IPS-18c (cell line): ENCODE results near the gene TNFAIP3.

ENCODE experiments used
- H3K4me3 ChIP-seq: 2 replicates; pipeline ENCODE4 v1.7.0; 2013; ENCODE audit warnings: low read depth, mild to moderate bottlenecking, low read length, moderate library complexity; ENCODE audit not compliant: insufficient read depth
- H3K9me3 ChIP-seq: one replicate; pipeline ENCODE4 v1.6.1; 2013; ENCODE audit warnings: mild to moderate bottlenecking, low read length, moderate library complexity; ENCODE audit not compliant: control insufficient read depth, insufficient read depth

TNFAIP3 gene

DNA sequence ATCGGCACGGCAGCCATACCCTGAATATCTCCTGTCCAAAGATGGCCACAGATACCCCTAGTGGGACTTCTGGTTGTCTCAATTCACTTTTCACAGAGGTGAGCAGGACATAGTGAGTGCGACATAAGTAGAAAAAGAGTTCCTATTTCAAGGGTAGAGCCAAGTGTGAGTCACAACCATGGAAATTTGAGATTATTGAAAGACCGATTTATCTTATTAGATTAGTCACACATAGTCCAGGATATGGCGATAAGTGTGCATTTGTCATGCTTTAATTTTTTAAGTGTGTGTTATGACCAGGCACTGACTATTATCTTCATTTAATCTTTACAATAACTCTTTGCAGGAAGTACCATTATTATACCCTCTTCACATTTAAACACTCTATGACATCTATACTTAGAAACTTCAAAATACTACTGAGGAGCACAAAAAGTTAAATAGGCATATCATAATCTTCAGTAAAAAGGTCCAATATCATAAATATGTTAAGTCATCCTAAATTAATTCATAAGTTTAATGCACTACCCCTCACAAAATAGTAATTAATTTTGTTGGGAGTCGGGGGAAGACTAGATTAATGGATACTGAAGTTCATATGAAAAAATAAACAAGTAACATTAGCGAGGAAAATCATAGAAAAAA, 13.4 kb upstream of the TNFAIP3 start:
- Histone ChIP-seq H3K4me3 (no peak overlapping the region), H3K9me3 (no peaks in the 10 kb centered on the region)

DNA sequence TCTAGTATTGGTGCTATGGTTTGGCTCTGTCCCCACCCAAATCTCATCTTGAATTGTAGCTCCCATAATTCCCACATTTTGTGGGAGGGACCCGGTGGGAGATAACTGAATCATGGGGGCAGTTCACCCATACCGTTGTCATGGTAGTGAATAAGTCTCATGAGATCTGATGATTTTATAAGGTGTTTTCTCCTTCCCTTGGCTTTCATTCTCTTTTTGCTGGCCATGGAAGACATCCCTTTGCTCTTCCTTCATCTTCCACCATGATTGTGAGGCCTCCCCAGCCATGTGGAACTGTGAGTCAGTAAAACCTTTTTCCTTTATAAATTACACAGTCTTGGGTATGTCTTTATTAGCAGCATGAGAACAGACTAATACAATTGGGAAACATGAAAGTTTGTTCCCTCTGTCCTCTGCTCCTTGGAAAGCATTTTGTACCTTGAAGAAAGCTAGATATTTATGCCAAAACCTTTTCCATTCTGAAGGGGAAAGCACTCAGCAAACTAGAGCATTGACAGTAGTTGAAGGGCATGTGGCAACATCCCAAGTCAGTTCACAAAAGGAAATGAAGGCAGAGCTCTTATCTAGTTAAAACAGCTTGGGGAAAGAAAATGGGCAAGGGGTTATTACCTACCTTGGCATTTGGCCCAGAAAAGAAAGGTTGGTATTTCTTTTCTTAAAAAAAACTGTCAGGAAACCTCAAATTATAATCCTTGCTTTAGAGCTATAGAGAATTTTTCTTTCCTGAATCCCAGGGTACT, 10.7 kb upstream of the TNFAIP3 start:
- Histone ChIP-seq H3K4me3 (no peak overlapping the region), H3K9me3 (no peaks in the 10 kb centered on the region)

DNA sequence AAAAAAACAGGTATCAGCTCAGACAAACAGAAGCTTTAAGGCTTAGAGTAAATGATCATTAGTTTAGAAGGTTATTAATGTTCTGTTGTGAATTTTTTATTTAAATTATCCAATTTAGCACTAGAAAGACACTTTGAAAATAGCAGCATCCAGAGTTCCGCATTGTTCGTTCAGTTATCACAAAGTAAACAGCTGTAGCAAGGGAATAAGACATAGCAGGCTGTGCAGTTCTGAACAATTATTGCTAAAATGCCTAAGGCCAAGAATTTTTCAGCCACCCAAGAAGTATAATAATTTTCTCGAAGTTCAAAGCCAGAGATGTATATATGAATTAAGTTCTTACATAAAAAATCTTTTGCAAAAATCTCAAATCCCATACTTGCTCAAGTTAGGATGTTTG, 8.0 kb upstream of the TNFAIP3 start:
- no peaks in the 10 kb centered on the region for H3K9me3 ChIP-seq

DNA sequence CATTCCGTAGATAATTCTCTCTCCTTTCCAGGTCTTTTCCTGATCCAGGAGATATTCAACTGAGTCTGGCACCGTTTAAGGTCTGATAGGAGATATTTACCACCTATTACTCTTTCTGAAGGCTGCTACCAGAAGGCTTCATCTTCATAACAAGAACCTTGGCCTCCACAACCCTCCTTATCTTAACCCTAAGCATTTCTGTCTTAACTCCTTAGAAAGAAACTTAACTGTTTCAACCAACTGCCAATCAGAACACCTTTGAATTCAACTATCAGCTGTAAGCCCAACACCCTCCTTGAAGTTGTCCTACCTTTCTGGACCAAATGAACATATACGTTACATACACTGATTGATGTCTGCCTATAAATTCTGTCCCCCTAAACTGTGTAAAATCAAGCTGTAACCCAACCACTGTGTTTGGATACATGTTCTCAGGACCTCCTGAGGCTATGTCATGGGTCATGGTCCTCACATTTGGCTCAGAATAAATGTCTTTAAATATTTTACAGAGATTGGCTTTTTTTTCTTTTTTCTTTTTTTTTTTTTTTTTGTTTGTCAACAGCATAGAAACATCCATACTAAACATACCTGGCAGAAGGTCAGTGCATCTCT, 6.6 kb upstream of the TNFAIP3 start:
- Histone ChIP-seq H3K9me3 (no peaks in the 10 kb centered on the region), H3K4me3 (no peak overlapping the region)

More for the DNA sequence above, 8.0 kb upstream of the TNFAIP3 start:
- H3K4me3 ChIP-seq, result no peak overlapping the region

DNA sequence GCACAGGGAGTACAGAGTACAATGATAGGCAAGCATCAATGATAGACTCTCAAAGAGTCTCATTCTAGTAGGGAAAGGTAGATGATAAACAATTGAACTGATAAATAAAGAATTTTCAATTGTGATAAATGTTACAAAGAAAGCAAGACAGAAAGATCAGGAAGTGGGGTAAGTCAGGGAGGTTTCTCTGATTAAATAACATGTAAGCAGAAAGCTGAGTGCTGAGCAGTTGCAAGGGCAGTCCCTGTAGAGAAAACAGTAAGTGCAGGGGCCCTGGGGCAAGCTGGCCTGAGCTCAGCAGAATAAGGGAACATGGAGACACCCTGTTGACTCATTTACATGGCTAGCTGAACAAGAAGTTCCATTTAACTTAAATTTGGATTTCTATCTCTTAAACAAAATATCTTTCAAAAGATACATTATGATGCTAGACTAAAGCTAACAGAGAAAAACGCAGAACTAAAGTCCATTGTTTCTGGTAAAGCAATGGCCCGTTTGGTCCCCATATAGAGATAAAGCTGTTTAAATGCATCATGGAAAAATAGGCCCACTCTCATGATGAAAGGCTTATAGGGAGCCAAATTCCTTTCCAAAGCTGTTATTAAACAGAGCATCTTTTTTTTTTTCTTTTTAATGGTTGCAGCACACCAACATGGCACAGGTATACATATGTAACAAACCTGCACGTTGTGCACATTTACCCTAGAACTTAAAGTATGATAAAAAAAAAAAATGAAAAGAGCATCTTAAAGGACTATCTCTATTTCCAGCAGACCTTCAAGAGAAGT, 5.3 kb upstream of the TNFAIP3 start:
- no peaks in the 10 kb centered on the region for H3K9me3 ChIP-seq

DNA sequence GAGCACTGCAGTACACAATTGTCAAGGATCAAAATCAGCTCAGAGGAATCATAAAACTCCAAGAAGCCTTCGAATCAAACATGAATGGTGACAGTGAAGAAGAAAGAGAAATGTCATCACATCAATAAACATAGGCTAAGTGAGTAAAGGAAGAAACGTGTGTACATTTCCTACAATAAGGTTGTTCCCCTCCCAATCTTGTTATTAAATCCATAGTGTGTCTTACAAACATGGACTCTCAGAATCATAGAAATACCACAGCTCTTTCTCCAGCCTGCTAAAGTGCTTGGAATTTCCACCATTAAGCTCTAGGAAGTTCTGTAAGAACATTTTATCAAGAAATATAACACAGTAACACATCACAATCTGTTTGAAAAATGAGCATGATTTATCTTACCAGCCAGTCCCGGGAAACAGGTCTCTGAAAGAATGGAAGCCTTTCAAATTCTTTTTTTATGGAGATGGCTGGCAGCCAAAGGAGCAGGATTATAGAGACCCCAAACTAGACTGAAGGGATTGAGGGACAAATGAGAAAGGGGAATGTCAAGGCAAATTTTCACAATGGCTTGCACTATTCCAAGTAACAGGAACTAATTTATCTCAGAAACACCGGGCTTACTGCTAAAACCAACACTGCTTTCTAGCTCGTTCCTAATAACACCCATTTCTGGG, 4.5 kb upstream of the TNFAIP3 start:
- H3K4me3 ChIP-seq, result no peak overlapping the region
- H3K9me3 ChIP-seq, result no peaks in the 10 kb centered on the region

More for the DNA sequence above, 5.3 kb upstream of the TNFAIP3 start:
- H3K4me3 ChIP-seq, result no peak overlapping the region

DNA sequence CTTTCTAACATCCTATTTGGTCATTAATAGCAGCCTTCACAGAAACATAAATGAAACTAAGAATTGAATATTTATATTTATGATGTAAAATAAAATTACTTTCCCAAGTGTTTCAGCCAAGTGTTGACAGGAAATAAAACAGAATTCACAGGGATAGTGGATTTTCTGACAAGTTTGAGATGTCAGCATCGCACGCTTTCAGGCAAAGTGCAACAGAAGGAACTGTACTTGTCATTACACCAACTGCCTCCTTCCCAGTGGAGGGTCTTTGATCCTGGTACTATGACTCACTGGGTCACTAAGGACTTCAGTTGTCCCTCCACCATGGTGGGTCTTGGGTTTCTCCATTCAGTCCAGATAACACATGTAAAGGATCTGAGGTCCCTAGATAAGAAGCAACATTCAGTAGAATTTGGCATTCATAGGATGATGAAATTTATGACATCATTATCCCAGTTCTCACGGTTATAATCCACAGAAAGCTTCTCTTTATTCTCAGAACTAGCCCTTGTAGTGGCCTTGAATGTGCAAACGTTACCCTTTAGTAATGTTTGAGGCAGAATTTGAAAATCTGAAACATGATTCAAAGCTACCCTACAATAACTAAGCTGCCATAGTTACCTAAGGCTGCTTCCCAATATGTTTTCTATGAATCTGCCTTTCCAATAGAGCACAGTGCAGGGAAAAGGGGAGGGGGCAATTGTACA, 3.8 kb upstream of the TNFAIP3 start:
- H3K4me3 ChIP-seq, result no peak overlapping the region
- H3K9me3 ChIP-seq, result no peaks in the 10 kb centered on the region

DNA sequence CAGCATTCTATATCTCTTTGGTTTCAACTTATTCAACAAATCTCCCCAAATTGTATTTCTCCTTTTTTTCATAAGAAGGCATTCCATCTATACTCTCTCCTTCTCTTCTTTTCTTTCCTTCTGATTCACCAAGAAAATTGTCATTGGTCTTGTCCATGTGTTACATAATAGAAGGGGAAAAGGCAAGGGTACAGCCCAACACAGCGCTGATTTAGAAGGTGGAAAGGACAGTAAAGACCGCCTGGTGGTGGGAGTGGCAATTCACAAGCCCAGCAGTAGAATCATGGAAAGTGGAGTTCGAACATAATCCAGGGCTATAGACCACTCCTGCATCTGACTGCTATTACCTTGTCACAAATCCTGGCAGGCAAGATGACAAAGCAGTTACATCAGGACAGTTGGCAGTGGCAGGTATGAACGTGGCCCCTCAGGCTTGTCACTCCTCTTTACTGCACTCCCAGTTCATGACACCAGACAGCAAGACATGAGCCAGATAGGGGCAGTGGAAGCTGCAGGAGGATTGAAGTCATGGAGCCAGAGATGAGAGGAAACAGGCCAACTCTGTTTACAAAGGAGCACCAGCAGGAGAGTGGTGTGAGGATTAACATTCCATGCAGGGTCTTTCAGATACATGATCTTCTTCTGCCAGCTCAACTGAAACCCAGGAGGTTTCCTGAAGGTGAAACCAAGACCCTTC, 2.1 kb upstream of the TNFAIP3 start:
- Histone ChIP-seq H3K4me3 (no peak overlapping the region), H3K9me3 (no peaks in the 10 kb centered on the region)

DNA sequence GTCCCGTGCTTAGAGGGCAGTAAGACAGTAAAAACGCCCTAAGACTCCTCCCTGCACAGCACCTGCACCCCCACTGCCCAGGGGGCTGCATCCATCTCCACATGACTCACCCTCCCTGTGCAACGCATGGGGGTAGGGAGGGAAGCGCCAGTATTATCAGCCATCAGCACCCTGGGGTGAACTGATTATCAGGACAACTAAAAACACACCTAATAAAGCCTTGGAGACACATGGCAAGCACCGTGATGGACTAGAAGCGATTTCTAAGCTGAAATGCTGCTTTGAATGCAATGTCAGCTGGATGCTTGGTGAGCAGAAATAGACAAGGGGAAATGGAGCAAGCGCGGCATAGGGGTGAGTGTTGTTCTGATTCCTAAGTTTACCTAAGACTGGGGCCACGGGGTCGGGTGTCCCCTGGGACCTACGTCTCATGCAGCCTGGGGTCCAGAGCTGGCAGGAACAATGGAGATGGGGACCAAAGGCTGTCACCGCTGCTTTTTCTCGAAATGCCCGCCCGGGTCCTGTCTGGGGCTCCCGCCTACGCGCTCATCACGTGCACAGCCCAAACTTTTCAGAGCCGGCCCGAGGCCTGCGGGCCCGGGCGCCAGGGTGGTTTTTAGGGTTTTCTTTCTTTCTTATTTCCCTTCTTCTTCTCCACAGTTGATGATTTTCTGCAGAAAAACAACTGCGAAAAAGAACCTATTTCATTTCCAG, 702 bp upstream of the TNFAIP3 start:
- Histone ChIP-seq H3K9me3 (no peaks in the 10 kb centered on the region), H3K4me3 (peak overlapping the region; percentile 51)

DNA sequence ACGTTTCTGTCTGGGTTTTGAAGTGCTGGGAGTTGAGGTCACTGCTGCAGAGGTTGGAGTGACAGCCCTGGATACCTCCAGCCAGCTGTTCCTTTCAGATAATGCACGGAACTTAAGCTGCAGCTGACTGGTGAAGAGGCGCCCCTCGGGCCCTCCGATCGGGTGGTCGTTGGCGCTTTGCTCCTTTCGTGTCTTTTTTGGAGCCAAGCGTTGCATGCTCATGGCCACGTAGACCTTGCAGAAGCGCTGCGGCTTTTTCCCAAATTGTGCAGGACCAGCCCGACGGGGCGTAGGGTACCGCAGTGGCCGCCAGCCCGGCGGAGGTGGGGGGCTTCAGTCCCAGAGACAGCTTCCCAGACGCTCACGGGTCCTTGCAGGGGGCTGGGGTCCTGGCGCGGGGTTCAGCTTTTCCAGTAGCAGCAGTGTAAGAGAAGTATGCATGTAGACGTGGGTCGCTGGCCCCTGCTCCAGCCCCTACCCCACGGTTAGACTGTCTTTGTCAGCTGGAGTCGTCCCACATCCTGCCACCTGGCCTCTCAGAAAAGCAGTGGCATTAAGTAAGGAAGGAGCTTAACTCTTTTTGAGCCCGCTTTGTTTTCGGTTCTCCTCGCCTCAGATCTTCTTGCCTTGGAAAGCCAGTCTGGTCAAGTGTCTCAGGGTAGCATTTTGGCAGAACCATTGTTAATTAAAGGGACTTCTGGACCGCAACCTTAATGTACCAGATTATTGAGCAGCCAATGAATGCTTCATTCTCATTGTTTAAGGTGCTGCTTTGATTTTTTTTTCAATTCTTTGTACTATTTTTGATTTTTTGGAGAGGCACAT, 838 bp downstream of the TNFAIP3 start:
- Histone ChIP-seq H3K9me3 (no peaks in the 10 kb centered on the region), H3K4me3 (peak overlapping the region; percentile 74)

DNA sequence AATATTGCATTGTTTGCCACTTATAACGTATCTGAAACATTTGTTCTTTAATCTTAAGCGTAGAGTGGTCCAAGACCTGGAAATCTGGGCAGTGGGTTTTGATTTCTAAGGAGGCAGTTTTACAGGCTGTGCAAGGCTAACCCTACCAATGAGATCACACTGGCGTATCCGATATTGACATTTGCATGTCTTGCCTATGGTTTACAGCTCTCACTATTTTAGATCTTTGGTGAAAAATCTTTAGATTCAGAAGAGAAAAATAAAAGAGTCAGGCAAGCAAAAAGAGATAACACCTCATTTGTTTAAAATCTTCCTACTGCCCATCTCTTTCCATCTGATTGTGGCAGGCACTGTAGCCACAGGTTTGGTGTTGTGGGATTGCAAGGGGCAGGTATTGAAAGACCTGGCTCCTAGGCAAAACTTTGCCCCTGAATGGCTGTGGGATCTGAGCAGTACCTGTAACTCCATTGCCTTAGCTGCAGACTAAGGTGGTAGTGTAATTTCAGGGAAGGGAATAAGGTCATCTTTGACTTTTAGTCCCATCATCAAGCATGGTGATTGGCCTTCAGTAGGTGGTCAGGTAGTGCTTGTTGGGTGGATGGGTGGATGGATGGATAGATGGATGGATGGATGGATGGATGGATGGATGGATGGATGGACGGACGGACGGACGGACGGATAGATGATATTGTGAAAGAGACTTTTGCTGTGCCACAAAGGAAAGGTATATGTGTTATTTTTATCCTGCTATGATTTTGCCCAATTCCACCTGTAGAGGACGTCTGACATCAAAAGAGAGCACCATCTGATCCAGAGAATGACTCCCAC, 1.9 kb downstream of the TNFAIP3 start:
- Histone ChIP-seq H3K9me3 (no peaks in the 10 kb centered on the region), H3K4me3 (no peak overlapping the region)

DNA sequence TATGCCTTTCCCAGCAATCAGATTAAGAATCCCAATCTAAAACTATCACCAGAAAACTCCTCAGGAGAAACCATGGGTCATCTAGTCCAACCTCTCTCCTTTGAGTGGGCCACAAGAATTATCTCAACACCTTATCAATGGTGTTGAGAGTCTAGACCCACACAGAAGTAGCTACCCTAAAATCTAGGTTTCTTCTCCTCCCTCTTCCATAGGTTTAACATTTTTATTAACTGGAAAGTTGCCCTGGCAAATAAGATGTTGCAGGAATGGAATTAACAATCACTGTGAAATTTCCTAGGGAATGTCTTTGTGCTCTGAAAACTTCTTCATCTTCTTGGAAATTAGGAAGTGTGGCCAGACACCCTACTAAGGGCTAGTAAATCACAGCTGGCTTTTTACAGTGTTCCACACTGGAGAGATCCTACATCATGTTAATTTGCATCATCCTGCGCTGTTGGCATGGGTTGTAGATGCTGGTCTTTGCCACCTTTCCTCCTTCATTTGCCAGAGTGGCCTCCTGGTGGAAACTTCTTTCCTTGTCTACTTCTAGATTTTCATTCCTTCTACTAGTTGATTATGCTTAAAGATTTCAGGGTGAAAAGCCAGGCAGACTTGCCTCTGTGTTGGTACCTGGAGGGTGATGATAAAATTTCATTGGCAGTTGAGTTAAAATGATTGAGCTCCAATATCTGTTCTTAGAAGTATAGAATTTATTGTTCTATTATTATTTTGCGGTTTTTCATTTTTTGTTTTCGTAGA, 2.7 kb downstream of the TNFAIP3 start:
- Histone ChIP-seq H3K9me3 (no peaks in the 10 kb centered on the region), H3K4me3 (no peak overlapping the region)

DNA sequence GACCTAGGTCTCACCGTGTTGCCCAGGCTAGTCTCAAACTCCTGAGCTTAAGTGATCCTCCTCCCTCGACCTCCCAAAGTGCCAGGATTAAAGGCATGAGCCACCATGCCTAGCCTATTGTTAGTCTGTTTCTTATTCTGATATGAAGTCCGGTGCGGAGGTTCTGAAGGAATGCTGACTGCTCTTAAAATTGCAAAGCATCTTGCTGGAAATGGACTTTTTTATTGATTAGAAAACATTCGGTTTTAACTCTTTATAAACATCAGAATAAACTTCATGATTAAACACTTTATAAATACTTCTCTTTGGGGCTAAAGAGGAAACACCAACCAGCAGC, 3.2 kb downstream of the TNFAIP3 start:
- no peak overlapping the region for H3K4me3 ChIP-seq
- H3K9me3 ChIP-seq, result no peaks in the 10 kb centered on the region
